Ishikawa (cell line): ENCODE measurements around the gene FSIP1.

Source experiments
- CREB1 ChIP-seq: IDR thresholded peaks from 2 replicates; pipeline ENCODE4 v1.6.1; 2012; ENCODE audit warnings: low read depth
- FOXM1 ChIP-seq: IDR thresholded peaks from 2 replicates; pipeline ENCODE4 v1.6.1; 2012; ENCODE audit warnings: low read depth, borderline replicate concordance
- NFIC ChIP-seq: IDR thresholded peaks from 2 replicates; pipeline ENCODE4 v1.6.1; 2012
- TAF1 ChIP-seq: IDR thresholded peaks from 2 replicates; pipeline ENCODE4 v1.6.1; 2012; ENCODE audit warnings: low read depth, mild to moderate bottlenecking
- TEAD4 ChIP-seq: IDR thresholded peaks from 2 replicates; pipeline ENCODE4 v1.6.1; 2012
- TF ChIP-seq, protein P1 (sequence below): IDR thresholded peaks from 2 replicates; pipeline ENCODE4 v1.6.1; 2012
- TF ChIP-seq, protein P2 (sequence below): IDR thresholded peaks from 2 replicates; pipeline ENCODE4 v1.6.1; 2012; ENCODE audit warnings: low read depth, mild to moderate bottlenecking
- TF ChIP-seq, protein P3 (sequence below): IDR thresholded peaks from 2 replicates; pipeline ENCODE4 v1.6.1; 2012

DNA sequence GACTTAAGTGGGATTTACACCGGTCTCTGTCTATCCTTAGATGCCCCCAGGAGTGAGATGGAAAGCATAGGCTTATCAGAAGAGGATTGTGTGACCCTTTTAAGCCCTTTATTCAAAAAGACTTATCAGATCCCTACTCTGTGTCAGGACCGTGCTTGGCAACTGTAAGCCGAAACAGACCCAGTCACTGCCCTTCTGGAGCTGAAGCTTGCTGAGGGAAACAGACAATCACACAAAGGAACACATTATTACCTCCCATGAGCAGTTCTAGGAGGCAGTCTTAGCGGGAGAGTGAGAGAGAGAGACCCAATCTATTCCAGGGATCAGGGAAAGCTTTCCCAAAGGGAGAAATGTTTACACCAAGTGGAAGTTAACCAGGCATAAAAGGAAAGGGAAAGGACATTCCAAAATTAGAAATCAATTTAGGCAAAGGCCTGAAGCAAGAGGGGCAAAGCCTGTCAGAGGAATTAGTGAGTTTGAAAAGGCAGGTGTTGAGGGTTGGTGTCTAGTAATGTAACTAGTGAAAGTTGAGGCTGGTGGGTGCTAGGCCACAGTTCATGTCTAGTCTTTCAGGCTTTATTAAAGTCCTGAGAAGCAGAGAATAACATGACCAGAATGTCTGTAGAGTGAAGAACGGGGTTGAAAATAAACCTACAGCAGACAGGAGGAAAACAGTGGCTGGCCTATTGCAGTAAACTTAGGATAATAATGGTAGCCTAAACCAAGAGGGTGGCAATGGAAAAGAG, 115.1 kb downstream of the FSIP1 start:
- TF ChIP-seq, protein P1, sequence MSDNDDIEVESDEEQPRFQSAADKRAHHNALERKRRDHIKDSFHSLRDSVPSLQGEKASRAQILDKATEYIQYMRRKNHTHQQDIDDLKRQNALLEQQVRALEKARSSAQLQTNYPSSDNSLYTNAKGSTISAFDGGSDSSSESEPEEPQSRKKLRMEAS, result no peak
- TF ChIP-seq, protein P2, sequence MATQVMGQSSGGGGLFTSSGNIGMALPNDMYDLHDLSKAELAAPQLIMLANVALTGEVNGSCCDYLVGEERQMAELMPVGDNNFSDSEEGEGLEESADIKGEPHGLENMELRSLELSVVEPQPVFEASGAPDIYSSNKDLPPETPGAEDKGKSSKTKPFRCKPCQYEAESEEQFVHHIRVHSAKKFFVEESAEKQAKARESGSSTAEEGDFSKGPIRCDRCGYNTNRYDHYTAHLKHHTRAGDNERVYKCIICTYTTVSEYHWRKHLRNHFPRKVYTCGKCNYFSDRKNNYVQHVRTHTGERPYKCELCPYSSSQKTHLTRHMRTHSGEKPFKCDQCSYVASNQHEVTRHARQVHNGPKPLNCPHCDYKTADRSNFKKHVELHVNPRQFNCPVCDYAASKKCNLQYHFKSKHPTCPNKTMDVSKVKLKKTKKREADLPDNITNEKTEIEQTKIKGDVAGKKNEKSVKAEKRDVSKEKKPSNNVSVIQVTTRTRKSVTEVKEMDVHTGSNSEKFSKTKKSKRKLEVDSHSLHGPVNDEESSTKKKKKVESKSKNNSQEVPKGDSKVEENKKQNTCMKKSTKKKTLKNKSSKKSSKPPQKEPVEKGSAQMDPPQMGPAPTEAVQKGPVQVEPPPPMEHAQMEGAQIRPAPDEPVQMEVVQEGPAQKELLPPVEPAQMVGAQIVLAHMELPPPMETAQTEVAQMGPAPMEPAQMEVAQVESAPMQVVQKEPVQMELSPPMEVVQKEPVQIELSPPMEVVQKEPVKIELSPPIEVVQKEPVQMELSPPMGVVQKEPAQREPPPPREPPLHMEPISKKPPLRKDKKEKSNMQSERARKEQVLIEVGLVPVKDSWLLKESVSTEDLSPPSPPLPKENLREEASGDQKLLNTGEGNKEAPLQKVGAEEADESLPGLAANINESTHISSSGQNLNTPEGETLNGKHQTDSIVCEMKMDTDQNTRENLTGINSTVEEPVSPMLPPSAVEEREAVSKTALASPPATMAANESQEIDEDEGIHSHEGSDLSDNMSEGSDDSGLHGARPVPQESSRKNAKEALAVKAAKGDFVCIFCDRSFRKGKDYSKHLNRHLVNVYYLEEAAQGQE, result no peak
- TF ChIP-seq NFIC (no peak), CREB1 (no peak), TAF1 (no peak), FOXM1 (no peak), TEAD4 (no peak)
- TF ChIP-seq, protein P3, sequence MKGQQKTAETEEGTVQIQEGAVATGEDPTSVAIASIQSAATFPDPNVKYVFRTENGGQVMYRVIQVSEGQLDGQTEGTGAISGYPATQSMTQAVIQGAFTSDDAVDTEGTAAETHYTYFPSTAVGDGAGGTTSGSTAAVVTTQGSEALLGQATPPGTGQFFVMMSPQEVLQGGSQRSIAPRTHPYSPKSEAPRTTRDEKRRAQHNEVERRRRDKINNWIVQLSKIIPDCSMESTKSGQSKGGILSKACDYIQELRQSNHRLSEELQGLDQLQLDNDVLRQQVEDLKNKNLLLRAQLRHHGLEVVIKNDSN, result no peak
